A673 (cell line): ENCODE results near the gene FAM50B. TPM values are rescaled to one million over a fixed set of nuclear protein-coding genes. Genes with fewer than 3 reads are reported as not detected.

Source experiments
- BruUV-seq: library from RNA; stranded (reverse); fragments of 400-500 nt; replicated peaks from 2 replicates; lab custom pipeline; 2021; lab: Mats Ljungman, UMichigan
- CTCF ChIA-PET: fragments of 300-600 bp; sonication (Branson Sonifier 250); formaldehyde crosslinking; loops from one replicate; lab custom pipeline; 2022; ENCODE audit warnings: antibody characterized with exemption; lab: Charles Lee
- POLR2A ChIA-PET: fragments of 300-600 bp; sonication (Branson Sonifier 250); formaldehyde crosslinking; loops from one replicate; lab custom pipeline; 2022; ENCODE audit warnings: antibody characterized with exemption; ENCODE audit not compliant: low non-redundant PET; lab: Charles Lee
- DNase-seq: peaks from one replicate; pipeline ENCODE4 v3.0.0-alpha.2; 2015; ENCODE audit warnings: low spot score
- H3K27ac ChIP-seq: fragments of 200-600 bp; sonication (generic); 2 replicates; pipeline ENCODE4 v1.5.1; 2016; ENCODE audit warnings: mixed run types, low read depth, mild to moderate bottlenecking, mixed read lengths, antibody characterized with exemption, low read length; ENCODE audit not compliant: poor library complexity, severe bottlenecking
- H3K27me3 ChIP-seq: fragments of 200-600 bp; sonication (generic); replicated peaks from 2 replicates; pipeline ENCODE4 v1.6.1; 2017; ENCODE audit warnings: mixed run types, low read depth, mild to moderate bottlenecking, mixed read lengths, antibody characterized with exemption, low read length; ENCODE audit not compliant: insufficient read depth, poor library complexity
- H3K36me3 ChIP-seq: fragments of 200-600 bp; sonication (generic); 2 replicates; pipeline ENCODE4 v1.6.1; 2016; ENCODE audit warnings: mixed run types, mild to moderate bottlenecking, mixed read lengths, antibody characterized with exemption, low read length; ENCODE audit not compliant: insufficient read depth, poor library complexity, severe bottlenecking
- H3K4me1 ChIP-seq: fragments of 200-600 bp; sonication (generic); 2 replicates; pipeline ENCODE4 v1.6.1; 2017; ENCODE audit warnings: mixed run types, mild to moderate bottlenecking, mixed read lengths, antibody characterized with exemption, low read length; ENCODE audit not compliant: insufficient read depth, poor library complexity, severe bottlenecking
- H3K4me3 ChIP-seq: fragments of 200-600 bp; sonication (generic); 2 replicates; pipeline ENCODE4 v1.5.1; 2016; ENCODE audit warnings: low read depth, mixed run types, mild to moderate bottlenecking, mixed read lengths, low read length; ENCODE audit not compliant: poor library complexity, severe bottlenecking
- H3K9me3 ChIP-seq: fragments of 200-600 bp; sonication (generic); 2 replicates; pipeline ENCODE4 v1.6.1; 2016; ENCODE audit warnings: mixed run types, low read depth, mild to moderate bottlenecking, mixed read lengths, antibody characterized with exemption, low read length; ENCODE audit not compliant: poor library complexity, severe bottlenecking
- CTCF ChIP-seq: fragments of 300-800, 200-600 bp; sonication (generic); conservative IDR thresholded peaks from 2 replicates; pipeline ENCODE4 v1.5.1; 2017; ENCODE audit warnings: low read depth, mild to moderate bottlenecking, antibody characterized with exemption, low read length, moderate library complexity, mixed read lengths
- EZH2 ChIP-seq: fragments of 200-600 bp; sonication (generic); IDR thresholded peaks from 2 replicates; pipeline ENCODE4 v1.6.1; 2017; ENCODE audit warnings: borderline replicate concordance, low read depth, mild to moderate bottlenecking, mixed read lengths, antibody characterized with exemption, low read length; ENCODE audit not compliant: poor library complexity, severe bottlenecking
- intact Hi-C: fragments of 100-400 bp; cut with micrococcal nuclease; formaldehyde crosslinking; loops from one replicate; pipeline ENCODE4 v1.10.0; 2022; ENCODE audit not compliant: unreplicated experiment
- total RNA-seq: library from RNA; stranded (reverse); gene quantifications from 2 replicates; pipeline ENCODE4 v1.2.3, GENCODE V29; 2021

The FAM50B gene
- total RNA-seq, 1 experiment from 2014 or later = 10.1 TPM

- CTCF ChIA-PET = no interaction called here
- intact Hi-C loops = no loop called here
- no TSS peak for BruUV-seq
Observed at GRCh38 chr6:3836566-3836965, 12.6 kb upstream of the FAM50B start.

GRCh38 chr6:3837781-3838180 lies 11.4 kb upstream of the FAM50B start:
- no TSS peak for BruUV-seq
- intact Hi-C loops = no loop called here
- POLR2A ChIA-PET = no interaction called here

More at GRCh38 chr6:3836566-3836965, 12.6 kb upstream of the FAM50B start:
- no peak overlapping the region for H3K4me3 ChIP-seq
- DNase-seq = no peak
- H3K36me3 ChIP-seq = no peaks in the 10 kb centered on the region
- peaks cover 12% of the 10 kb centered on the region for H3K4me1 ChIP-seq
- H3K27me3 ChIP-seq = no peaks in the 10 kb centered on the region
- H3K27ac ChIP-seq = no peak overlapping the region
- TF ChIP-seq CTCF (no peak), EZH2 (no peak)
- POLR2A ChIA-PET = no interaction called here
- H3K9me3 ChIP-seq = no peaks in the 10 kb centered on the region

GRCh38 chr6:3838992-3839867 lies 9.9 kb upstream of the FAM50B start:
- Histone ChIP-seq H3K27me3 (no peaks in the 10 kb centered on the region), H3K9me3 (no peaks in the 10 kb centered on the region), H3K4me3 (no peak overlapping the region), H3K4me1 (peaks cover 6% of the 10 kb centered on the region), H3K27ac (no peak overlapping the region), H3K36me3 (no peaks in the 10 kb centered on the region)
- CTCF ChIA-PET = interaction anchor here (1.5 kb wide), 1 partner anchor 10 kb away, joined by 4 read pairs; the partner anchor contains the start of gene FAM50B
- no peak for TF ChIP-seq EZH2
- TF ChIP-seq CTCF = no peak
- no peak for DNase-seq
- no TSS peak for BruUV-seq
- intact Hi-C loops = no loop called here
- POLR2A ChIA-PET = no interaction called here

More at GRCh38 chr6:3837781-3838180, 11.4 kb upstream of the FAM50B start:
- Histone ChIP-seq H3K27me3 (no peaks in the 10 kb centered on the region), H3K4me1 (peaks cover 6% of the 10 kb centered on the region), H3K27ac (no peak overlapping the region), H3K36me3 (no peaks in the 10 kb centered on the region), H3K9me3 (no peaks in the 10 kb centered on the region), H3K4me3 (no peak overlapping the region)
- TF ChIP-seq EZH2 (no peak), CTCF (no peak)
- CTCF ChIA-PET = no interaction called here
- no peak for DNase-seq
